Keratinocyte (primary cell): Measurements from ENCODE around the gene L3MBTL4.

Experiments used
- CTCF ChIP-seq, 3 experiments: IDR thresholded peaks in 1 of 3; conservative IDR thresholded peaks in 1 of 3; optimal IDR thresholded peaks in 1 of 3; 2 replicates in 2 of 3; 3 replicates in 1 of 3; pipeline versions ENCODE3 to v1.5.1; 2011; ENCODE audit warnings: low read length in 3 of 3, mild to moderate bottlenecking in 3 of 3, moderate library complexity in 2 of 3, control low read depth in 1 of 3, inconsistent platforms in 1 of 3; ENCODE audit not compliant: insufficient read depth in 2 of 3; ENCODE audit errors: extremely low read depth in 1 of 3
- EZH2 ChIP-seq: IDR thresholded peaks from one replicate; pipeline ENCODE4 v1.6.1; 2012; ENCODE audit warnings: inconsistent platforms, mild to moderate bottlenecking, low read length, moderate library complexity

GRCh38 chr18:6255886-6256285 is 158.8 kb downstream of the L3MBTL4 start:
- no peak for TF ChIP-seq CTCF (optimal IDR thresholded peaks at IDR 0.05 in 1 of 3, IDR thresholded peaks at IDR 0.05 in 1 of 3, conservative IDR thresholded peaks at IDR 0.05 in 1 of 3; ENCODE audit: extremely low read depth in 1 of 3, insufficient read depth in 2 of 3, low read length in 3 of 3)
- no peak for TF ChIP-seq EZH2
